NCI-H526 treated with DMSO at 0.1 percent for 48 hours (cell line): Measurements from ENCODE around the gene IQGAP3.
A peak's percentile ranks its signal among the peaks of the same experiment; 100 is the strongest.
"Not testable (repeated sequence)": the region's sequence is repeated elsewhere in the genome, so short reads cannot be mapped to it uniquely, and the experiment has no call there.

Source experiments
- DNase-seq: peaks from one replicate; lab custom pipeline; 2025; lab: John Stamatoyannopoulos, UW

Gene IQGAP3

DNA sequence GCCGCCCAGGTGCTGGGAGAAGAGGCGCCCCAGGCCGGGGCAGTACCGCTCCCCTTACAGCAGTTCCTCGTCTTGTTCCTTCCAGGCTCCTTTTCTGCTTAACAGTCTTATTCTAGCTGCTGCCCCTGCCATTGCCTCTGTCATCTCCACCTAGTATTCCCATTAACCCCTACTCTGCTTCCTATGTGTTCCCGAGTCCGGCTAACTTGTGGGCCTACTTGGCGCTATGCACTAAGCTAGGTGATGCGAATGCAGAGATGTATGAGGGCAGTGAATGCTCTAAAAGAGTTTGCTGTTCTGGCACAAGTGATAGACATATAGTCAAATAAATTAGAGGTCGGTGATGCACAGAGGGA lies 276 bp upstream of the IQGAP3 start:
- no peak for DNase-seq

DNA sequence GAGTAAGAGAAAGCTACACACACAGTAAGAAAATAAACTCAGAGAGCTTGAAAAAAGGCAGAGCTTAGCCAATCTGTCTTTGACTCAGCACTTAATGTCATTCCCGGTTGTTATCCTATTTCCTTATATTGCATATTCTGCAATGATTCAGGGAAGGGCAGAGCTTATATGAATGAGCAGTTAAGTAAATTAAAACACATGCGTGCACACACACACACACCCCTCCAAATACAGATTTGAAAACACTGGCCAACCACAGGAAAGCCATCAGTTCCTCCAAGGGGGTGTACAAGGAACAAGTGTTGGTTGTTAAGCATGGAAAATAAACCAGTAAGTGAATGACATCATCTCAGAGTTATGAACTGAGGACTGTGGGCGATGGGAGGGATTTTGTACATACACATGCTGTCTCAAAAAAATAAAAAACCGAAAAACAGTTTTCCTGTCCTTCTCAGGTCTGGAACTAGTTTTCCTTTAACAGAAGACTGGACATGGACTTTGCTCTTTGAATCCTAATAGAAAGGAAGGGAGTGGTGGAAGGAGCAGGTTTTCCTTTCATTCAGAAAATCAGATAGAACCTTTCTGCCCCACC lies 1.0 kb downstream of the IQGAP3 start:
- DNase-seq, result no peak

DNA sequence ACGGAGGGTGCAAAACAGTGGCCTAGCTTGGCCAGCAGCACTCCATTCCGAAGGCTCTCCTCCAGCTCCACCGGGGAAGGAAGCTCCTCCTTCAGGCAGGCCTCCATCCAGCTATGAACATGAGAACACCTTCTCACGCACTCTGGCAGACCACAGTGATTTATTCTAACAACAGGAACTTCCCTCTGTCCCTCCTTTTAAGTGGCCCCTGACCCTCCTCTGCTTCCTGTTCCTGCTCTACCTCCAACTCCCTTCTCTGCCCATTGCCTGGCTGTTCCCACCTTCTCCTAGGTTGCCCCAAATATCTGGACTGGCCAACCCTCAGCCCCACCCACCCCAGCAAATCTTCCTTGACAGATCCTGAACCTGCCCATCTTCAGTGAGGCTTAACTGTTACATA lies 5.9 kb downstream of the IQGAP3 start:
- DNase-seq, result no peak

DNA sequence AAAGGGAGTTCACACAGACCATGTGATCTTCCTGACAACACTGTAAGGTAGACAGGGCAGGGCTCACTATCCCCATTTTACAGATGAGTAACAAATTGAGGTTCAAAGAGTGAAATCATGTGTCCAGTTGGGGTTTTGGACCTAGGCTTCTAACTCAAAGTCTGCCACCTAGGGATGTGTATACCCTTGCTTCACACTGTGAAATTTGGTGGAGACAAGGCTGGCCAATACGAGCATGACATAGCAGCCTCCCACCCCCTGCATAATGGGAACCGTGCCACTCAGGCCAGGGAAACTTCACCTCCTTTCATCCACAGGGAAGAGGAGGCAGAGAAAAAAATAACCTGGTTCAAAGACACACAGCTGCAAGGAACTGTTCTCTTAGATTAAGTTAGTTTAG lies 6.8 kb downstream of the IQGAP3 start:
- DNase-seq, result no peak

DNA sequence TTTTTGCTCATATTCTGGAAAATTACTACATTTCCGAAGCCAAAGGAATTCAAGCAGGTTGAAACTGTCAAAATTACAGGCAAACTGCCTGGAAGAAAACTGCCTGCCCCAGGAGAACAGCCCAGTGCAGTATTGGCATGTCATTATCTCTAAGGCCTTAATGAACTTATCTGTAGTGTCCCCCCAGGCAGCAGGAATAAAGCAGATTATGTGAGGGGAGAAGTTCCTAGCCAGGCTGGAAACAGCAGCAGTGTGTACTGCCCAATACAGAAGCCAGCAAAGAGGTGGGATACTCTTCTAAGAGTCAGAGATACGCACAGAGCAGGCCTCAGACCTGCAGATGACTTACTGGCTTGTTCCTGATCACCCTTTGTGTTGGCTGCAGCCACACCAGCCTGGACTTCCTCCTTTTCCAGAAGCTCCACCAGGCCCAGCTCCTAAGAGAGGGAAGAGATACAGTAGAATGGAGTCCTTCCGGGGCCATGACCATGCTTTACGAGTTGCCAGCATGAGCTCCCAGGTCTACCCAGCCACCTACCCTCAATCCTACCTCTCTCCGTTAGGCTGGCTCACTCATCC lies 11.7 kb downstream of the IQGAP3 start:
- no peak for DNase-seq

DNA sequence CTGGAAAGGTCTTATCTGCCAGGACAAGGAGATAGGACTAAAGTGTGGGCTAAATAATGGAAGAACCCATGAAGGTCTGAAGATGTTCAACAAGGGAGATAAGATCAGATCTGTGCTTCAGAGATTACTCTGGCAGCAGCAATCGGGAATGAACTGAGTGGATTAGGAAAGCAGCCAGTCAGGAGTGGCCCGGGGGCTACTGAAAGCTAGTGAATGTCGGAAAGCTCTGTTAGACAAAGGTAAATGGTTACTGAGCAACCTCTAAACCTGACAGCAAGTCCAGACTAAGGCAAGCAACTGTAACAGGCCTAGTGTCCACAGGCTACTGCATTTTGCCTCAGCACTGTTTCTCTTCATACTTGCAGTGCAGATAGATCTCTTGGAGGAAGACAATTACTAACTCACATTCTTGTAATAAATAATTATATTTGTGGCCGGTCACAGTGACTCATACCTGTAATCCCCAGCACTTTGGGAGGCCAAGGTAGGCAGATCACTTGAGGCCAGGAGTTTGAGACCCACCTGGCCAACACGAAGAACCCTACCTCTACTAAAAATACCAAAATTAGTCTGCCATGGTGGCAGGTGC lies 12.5 kb downstream of the IQGAP3 start:
- DNase-seq, result no peak

DNA sequence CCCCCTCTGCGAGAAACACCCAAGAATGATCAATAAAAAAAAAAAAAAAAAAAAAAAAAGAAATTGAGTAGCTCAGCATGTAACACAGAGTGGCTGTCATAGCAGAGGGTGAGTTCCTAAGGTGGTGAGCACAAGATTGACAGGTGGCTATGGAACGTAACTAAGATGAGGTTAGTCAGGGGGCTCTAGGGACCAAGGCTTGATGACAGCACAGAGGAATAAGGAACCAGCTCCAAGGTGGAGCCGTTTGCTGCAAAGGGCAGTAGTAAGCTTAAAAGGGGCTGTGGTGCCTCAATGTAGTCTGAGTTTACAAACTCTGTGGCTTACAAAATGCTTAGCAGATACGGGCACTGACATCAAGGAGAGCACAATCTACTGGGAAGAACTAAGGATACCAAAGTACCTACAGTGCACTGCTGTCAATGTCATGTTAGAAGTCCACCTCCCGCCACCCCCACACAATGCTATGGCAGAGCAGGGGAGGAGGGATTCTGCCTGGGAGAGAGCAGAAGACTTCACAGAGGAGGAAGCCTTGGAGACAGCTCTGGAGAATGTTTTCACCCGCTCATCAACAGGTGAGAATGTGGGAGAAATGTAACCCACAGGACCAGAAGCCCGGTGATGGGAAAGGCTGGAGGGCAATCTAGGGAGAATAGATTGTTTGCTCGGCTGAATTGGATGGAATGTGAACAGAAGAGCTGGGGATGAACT lies 13.1 kb downstream of the IQGAP3 start:
- no peak for DNase-seq

DNA sequence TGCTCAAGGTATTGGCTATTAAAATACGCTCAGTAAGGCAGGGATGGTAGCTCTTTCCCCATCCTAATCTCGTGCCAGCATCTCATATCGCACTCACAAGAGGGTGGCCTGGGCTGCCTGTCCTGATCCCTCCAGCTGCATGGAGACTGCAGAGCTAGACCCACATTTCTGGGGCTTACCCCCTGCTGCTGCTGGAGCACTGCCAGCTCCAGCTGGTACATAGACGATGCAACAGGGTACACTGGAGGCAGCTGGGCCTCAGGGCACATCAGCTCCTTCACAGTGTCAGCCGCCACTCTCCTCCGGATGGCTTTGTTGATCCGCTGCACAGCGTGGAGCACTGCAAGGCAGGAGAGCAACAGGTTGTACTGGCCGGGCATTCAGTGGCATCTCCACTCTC lies 16.0 kb downstream of the IQGAP3 start:
- DNase-seq, result peak; percentile 77

DNA sequence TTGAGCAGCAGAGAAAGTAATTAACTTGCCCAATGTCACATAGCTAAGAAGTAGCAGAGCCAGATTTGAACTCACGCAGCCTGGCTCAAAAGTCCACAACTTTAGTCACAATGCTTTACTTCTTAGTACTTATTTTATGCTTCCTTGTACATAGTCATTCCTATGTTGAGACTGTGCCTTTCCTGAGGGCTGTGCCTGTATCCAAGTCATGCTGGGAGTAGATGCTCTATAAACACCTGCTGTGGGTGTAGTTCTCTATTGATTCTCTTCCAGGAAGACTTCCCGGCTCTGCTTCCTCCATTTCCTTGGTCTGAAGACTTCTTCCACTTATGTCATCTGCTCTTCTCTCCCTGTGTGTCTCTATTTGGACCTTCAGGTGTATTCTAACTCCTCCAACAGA lies 16.6 kb downstream of the IQGAP3 start:
- no peak for DNase-seq

DNA sequence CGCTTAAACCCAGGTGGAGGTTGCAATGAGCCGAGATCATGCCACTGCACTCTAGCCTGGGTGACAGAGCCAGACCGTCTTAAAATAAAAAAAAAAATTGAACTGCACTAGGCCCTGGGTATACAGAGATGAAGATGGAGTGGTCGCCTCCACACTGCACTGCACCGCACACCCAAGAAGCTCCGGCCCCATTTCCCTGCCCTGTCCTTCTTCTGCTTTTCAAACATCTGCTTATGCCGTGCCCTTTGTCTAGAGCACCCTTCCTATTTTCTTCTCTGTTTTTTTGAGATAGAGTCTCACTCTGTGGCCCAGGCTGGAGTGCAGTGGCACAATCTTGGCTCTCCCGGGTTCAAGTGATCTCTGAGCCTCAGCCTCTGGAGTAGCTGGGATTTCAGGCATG lies 17.4 kb downstream of the IQGAP3 start:
- no peak for DNase-seq

DNA sequence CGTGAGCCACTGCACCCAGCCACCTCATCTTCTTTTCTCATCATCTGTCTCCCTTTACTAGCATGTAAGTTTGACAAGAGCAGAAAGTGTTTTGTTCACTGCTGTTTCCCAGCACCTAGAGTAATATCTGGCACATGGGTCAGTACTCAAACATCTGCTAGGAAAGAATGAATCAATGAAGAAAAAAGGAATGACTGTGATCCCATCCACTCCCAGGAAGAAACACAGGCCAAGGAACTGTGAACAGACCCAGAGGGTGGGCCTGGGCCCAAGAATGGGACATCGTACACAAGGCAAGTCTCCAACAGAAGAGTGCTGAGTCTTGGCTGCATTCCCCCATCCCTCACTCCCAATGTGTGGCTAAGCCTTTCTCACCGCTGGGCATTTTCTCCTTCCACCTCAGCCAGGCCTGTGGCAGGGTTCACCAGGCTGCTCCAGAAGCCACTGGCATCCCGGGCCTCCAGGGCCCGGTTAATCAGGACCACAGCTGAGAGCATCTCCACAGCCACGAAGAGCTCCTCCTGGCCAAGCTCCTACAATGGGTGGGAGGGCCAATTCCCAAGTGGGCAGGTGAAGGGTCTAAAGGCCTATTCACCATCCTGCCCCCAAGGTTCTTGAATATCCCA lies 18.4 kb downstream of the IQGAP3 start:
- no peak for DNase-seq

DNA sequence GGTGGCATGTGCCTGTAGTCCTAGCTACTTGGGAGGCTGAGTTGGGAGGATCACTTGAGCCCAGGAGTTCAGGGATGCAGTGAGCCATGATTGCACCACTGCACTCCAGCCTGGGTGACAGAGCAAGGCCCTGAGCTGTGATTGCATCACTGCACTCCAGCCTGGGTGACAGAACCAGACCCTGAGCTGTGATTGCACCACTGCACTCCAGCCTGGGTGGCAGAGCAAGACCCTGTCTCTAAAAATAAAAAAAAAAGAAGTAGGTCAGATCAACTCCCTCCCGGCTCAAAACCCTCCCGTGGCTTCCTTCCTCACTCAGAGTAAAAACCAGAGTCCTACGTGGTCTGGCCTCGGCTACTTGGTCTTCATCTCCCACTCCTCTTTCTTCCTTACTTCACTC lies 19.4 kb downstream of the IQGAP3 start:
- not testable (repeated sequence) for DNase-seq

DNA sequence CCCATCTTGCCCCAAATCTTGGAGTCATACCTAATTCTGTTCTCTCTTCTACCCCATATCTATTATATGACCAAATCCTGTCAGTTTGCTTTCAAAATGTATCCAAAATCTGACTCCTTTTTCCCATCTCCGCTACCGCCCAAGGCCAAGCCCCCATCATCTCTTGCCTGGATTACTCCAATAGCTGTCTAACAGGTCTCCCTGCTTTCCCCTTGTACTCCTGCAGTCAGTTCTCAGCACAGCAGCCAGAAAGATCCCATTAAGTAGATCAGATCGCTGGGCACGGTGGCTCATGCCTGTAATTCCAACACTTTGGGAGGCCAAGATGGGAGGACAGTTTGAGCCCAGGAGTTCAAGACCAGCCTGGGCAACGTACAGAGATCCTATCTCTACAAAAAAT lies 19.8 kb downstream of the IQGAP3 start:
- no peak for DNase-seq

DNA sequence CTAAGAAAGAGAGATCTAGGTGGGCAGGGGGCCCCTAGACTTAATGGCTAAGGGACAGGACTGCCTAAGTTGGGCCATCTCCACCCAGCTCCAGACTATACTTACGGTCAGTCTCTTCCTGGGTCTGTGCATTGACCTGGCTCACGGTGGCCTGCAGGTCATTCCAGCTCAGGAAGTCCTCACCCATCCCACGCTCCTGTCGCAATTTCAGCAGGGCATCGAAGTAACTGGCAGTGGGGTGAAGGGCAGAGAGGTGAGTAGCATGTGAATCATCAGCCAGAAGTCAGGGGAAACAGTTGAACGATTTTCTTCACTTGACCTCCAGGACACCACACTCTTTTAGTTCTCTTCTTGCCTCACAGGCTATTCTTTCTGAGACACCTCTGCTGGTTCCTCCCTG lies 20.5 kb downstream of the IQGAP3 start:
- DNase-seq, result no peak

DNA sequence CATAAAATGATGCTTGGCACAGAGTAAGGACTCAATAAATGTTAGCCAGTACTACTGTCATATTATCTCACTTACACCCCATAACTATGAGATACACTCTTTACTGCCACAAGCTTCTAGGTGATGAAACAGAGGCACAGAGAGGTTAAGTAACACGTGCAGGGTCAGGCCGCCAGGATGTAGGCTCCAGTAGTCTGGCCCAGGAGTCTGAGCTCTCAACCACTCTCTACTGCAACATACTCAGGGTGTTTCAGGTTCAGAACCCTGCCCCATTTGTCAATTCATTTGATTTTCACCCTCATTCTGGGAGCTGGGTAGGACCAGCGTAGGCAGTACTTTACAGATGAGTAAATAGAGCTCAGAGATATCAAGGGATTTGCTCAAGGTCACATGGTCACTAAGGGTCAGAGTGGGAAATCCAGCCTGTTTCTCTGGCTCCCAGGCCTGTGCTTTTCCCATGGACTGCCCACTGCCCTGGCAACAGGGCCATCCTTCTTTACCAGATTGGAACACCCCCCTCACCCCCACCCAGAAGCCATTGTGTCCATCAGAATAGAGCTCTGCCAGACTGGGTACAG lies 21.2 kb downstream of the IQGAP3 start:
- no peak for DNase-seq

DNA sequence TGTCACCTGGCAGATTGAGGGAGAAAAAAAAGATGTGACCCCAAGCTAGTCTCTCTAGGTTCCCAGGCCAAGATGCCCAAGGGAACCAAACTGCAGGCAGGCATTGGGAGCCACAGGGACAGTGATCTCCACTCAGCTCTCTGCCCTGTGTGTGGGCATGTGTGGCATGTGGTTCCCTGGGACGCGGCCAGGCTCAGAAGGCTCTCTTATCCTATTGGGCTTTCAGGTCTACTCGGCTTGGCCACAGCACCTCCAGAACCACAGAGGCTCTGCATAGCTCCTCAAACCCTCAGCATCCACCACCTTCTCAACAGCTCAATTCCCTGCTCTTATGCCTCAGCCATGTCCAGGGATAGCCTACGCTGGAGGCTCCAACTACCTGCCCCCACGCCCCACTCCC lies 22.0 kb downstream of the IQGAP3 start:
- DNase-seq, result no peak

DNA sequence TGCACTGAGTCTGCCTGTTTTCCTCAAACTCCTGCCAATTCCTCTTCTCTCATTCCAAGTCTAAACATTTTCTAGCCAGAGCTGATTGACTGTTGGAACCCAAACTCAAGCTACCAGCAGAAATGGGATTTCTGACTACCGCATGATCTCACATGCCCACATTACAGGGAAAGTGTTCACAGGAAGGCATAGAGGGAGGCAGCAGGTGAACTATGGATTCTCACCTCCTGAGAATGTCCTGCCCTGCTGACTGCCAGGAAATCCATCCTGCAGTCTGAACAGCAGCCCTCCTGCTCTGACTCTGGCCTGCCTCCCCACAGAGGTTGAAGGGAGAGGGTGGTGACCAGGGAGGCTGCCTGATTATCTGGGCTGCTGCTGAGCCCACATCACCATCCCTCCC lies 22.5 kb downstream of the IQGAP3 start:
- DNase-seq, result no peak

DNA sequence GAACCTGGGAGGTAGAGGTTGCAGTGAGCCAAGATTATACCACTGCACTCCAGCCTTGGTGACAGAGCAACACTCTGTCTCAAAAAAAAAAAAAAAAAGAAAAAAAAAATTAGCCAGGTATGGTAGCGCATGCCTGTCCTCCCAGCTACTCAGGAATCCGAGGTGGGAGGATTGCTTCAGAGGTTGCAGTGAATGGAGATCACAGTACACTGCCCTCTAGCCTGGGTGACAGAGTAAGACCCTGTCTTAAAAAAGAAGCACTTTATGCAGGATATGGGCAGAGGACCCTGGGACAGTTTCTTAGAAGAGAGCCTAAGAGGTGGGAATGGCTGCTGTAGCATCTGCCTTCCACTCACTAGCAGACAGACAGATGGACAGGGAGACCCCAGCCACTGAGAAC lies 23.0 kb downstream of the IQGAP3 start:
- DNase-seq, result no peak

DNA sequence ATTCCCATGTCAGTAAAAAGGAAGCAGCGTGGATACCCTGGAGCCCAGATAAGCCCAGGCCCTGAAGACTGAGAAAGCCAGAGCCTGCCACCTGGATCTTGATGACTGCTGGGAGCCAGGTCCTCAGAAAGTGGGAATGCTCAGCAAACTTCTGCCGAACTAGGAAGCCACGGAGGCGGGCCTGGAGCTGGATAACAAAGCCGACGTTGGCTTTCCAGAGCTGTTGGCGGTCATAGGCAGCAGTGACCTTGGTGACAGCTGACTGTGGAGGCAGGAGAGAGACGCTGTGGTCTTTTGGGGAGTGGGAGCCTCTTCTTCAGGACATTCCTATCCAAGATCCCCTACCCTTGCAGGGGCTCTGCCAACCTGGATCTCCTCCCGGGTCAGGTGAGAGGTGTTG lies 24.4 kb downstream of the IQGAP3 start:
- DNase-seq, result no peak

DNA sequence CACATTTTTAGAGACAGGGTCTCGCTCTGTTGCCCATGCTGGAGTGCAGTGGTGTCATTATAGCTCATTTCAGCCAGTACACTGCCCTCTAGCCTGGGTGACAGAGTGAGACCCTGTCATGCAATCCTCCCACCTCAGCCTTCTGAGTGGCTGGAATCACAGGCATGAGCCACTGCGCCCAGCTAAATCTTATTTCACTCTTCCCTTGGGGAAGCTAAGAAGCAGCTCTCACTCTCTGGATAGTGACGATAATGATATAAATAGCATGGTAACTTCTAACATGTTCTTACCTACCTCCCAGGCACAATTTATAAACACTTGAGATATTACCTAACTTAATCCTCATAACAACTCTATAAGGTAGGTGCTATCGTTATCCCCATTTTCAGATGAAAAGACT lies 24.9 kb downstream of the IQGAP3 start:
- DNase-seq, result no peak

DNA sequence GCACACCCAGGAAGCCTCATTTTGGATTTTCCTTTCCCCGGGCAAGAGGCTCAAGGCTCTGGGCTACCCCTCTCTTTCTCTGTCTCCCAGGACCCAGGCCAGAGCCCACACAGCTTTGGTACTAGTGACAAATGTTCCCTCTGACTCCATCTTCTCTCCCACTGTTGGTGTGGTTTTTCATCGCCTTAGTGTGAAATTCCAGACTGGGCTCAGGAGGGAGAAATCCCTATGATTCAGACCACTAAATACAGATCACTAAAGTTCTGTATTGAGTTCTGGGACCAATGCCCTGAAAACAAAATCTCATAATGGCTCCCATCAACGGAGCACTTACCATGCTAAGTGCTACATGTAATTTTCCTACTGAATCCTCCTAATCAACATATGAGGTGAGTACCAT lies 26.1 kb downstream of the IQGAP3 start:
- DNase-seq, result no peak

DNA sequence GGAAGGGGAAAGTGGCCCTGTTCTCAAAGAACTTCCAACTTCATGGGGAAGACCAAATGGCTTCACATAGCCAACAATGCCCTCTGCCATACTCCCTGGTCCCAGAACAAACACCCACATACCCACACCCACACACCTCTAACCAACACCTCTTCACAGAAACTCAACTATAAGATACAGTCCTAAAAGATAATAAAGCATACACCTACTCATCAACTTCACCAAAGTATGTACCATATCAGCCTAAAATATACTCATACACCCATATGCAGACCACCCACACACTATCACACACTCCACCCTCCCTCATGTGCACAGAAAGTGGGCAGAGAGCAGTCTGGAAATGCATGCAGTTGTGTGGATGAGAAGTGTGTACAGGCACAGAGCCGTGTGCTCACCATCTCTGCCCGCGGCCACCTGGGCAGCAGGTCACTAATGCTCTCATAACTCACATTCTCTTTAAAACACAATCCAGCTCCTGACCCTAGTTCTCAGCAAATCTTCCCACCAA lies 27.7 kb downstream of the IQGAP3 start:
- no peak for DNase-seq

DNA sequence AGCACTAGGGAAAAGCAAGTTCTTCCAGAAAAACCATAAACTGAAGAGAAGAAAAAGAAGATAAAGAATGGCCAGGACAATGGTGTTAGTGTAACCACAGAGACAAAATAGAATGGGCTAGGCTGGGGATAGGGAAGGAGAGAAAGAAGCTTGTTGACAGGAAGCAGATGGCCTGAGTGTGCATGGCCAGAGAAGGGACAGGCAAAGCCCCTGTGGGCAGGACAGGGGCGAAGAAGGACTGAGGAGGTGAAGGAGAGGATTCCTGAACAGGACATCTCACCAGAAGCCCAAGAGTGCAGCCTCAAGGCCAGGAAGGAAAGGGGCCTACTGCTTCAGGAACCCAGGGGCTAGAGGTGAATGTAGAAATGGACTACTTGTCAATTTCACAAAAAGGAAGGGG lies 29.3 kb downstream of the IQGAP3 start:
- no peak for DNase-seq
